Fibroblast of the aortic adventitia (primary cell): ENCODE measurements around the gene ANKMY1. TPM values are rescaled to one million over a fixed set of nuclear protein-coding genes. Genes with fewer than 3 reads are reported as not detected.

Source experiments
- DNase-seq: peaks from one replicate; pipeline ENCODE4 v3.0.0-alpha.2; 2010; ENCODE audit warnings: low read depth
- H3K4me3 ChIP-seq: 2 replicates; pipeline ENCODE4 v1.5.1; 2011; ENCODE audit warnings: low read depth, mild to moderate bottlenecking, control low read depth, low read length, moderate library complexity
- CTCF ChIP-seq: IDR thresholded peaks from 2 replicates; pipeline ENCODE4 v1.5.1; 2011; ENCODE audit warnings: mild to moderate bottlenecking, low read length, control low read depth, inconsistent platforms; ENCODE audit not compliant: insufficient read depth
- total RNA-seq: library from RNA; depleted of rRNA; stranded (reverse); fragments of >200 nt; gene quantifications from 2 replicates; pipeline ENCODE4 v1.2.3, GENCODE V29; 2012; ENCODE audit warnings: low replicate concordance

The ANKMY1 gene
- total RNA-seq, 1 donor, result 11.0 TPM

- no peak for DNase-seq
- no peak for TF ChIP-seq CTCF
- H3K4me3 ChIP-seq, result no peak overlapping the region
Observed at GRCh38 chr2:240594511-240595380, 37.0 kb upstream of the ANKMY1 start.

DNA sequence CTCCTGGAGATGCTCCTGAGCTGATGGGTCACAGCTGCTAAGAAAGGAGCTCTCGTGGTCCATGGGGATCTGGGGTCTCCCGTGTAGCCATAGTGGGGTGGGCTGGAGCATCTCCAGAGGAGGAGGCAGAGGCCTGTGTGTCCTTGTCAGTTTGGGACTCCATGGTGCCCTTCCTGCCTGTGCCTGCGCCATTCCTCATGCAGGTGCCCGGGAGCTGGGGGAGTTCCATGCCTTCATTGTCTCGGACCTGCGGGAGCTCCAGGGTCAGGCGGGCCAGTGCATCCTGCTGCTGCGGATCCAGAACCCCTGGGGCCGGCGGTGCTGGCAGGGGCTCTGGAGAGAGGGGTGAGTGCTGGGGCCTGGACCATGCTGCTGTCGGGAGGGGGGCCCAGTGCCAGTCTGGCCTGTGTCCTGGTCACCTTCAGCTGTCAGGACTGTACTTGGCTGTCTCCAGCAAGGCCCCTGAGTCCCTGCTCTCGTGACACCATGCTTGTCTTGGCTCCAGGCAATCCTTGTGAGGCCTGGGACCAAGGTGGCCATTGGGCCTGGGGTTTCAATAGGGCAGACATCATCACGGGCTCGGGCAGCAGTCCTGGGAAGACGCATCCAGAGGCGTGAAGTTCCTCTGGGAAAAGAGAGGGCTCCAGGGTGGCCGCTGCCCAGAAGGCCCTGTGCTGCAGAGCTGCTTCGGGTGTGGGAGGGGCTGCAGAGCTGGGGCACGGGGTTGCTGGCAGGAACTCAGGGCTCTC lies 36.1 kb upstream of the ANKMY1 start:
- no peak for DNase-seq
- TF ChIP-seq CTCF, result no peak
- no peak overlapping the region for H3K4me3 ChIP-seq

DNA sequence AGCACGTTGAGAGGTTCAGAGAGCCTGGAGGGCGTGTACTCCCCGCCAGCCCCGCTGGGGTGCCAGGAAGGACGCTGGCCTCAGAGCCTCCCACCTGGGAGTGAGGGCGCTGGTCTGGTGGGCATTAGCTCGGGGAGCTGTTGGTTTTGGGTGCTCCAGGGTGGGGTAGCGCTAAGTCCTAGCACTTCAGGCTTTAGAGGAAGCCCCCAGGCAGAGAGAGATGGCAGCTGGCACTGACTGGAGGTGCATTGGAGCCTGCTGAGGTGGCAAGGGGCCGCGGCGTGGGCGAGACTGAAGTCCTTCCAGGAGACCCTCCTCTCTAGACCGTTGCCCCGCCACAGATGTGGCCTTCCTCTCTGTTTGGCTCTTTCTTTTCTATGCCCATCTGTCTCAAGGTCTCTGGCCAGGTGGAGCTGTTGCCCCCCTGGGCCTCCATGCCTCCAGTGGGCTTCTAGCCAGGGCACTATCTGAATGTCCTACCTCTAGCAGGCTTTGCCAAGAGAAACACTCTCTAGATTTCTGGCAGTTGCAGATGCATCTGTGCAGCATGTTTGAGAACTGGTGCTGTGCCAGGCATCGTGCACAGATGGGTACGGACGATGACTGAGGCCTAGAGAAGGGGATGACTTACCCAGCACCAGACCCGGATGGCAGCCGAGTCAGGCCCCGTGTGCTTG lies 35.4 kb upstream of the ANKMY1 start:
- H3K4me3 ChIP-seq, result no peak overlapping the region
- no peak for TF ChIP-seq CTCF
- DNase-seq, result no peak

DNA sequence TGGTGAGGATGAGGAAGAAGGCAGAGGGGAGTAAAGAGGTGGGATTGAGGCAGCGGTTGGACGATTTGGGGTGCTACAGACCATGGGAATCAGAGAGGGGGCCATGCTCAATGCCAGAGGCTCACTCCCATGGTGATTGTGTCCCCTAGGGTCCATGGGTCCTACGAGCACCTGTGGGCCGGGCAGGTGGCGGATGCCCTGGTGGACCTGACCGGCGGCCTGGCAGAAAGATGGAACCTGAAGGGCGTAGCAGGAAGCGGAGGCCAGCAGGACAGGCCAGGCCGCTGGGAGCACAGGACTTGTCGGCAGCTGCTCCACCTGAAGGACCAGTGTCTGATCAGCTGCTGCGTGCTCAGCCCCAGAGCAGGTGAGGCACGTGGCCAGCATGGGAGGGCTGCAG lies 34.0 kb upstream of the ANKMY1 start:
- no peak for TF ChIP-seq CTCF
- DNase-seq, result no peak
- H3K4me3 ChIP-seq, result no peak overlapping the region

DNA sequence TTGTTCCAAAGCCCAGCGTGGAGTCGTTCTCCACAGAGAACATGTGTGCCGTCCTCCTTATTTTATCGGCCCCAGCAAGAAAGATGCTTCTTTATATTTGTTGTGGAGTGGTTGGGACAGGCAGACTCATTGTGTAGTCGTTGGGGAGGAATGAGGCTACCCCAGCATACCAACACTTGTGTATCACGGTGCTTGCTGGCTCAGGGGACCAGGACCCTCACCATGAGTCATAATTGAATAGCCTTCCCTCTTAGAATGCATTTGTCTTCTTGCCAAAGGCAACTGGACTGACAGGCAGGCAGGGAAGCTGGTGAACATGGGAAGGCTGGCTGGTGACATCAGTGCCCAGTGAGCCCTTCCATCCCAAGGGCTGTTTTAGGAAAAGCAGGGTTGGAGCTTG lies 33.4 kb upstream of the ANKMY1 start:
- TF ChIP-seq CTCF, result no peak
- no peak for DNase-seq
- H3K4me3 ChIP-seq, result no peak overlapping the region

- no peak for TF ChIP-seq CTCF
- no peak overlapping the region for H3K4me3 ChIP-seq
- DNase-seq, result no peak
Observed at GRCh38 chr2:240590681-240591111, 32.9 kb upstream of the ANKMY1 start.
